OCI-LY1 (cell line): Measurements from ENCODE around the gene IFITM10.
A peak's percentile ranks its signal among the peaks of the same experiment; 100 is the strongest.

ENCODE experiments used
- H2AFZ ChIP-seq: fragments of 200-600 bp; sonication (generic), shearing (Covaris generic); 2 replicates; pipeline ENCODE4 v1.6.0; 2014; ENCODE audit warnings: antibody characterized with exemption, mild to moderate bottlenecking, low read length
- H3F3A ChIP-seq: fragments of 200-600 bp; sonication (generic), shearing (Covaris generic); 2 replicates; pipeline ENCODE4 v1.6.0; 2014; ENCODE audit warnings: mild to moderate bottlenecking, antibody characterized with exemption, low read length, moderate library complexity; ENCODE audit not compliant: insufficient read depth
- H3K27ac ChIP-seq: fragments of 200-600 bp; sonication (generic); 2 replicates; pipeline ENCODE4 v1.5.1; 2014; ENCODE audit warnings: low read length, mixed run types, mild to moderate bottlenecking, low read depth; ENCODE audit not compliant: poor library complexity, severe bottlenecking
- H3K27me3 ChIP-seq: fragments of 200-600 bp; sonication (generic); 2 replicates; pipeline ENCODE4 v1.6.0; 2014; ENCODE audit warnings: antibody characterized with exemption, mild to moderate bottlenecking, low read length, moderate library complexity; ENCODE audit not compliant: insufficient read depth
- H3K36me3 ChIP-seq: fragments of 200-600 bp; sonication (generic); 2 replicates; pipeline ENCODE4 v1.6.1; 2014; ENCODE audit warnings: mild to moderate bottlenecking, antibody characterized with exemption, low read length, moderate library complexity, mixed read lengths; ENCODE audit not compliant: insufficient read depth
- H3K4me1 ChIP-seq: fragments of 200-600 bp; sonication (generic); 2 replicates; pipeline ENCODE4 v1.5.1; 2014; ENCODE audit warnings: mild to moderate bottlenecking, low read length, moderate library complexity; ENCODE audit not compliant: insufficient read depth, severe bottlenecking
- H3K4me2 ChIP-seq: fragments of 200-600 bp; sonication (generic), shearing (Covaris generic); 2 replicates; pipeline ENCODE4 v1.6.1; 2014; ENCODE audit warnings: low read length
- H3K4me3 ChIP-seq: fragments of 200-600 bp; sonication (generic); 2 replicates; pipeline ENCODE4 v1.5.1; 2014; ENCODE audit warnings: low read length, low read depth, mild to moderate bottlenecking, mixed read lengths; ENCODE audit not compliant: poor library complexity, severe bottlenecking
- H3K79me2 ChIP-seq: fragments of 200-600 bp; shearing (Covaris generic); 2 replicates; pipeline ENCODE4 v1.6.1; 2016; ENCODE audit warnings: mixed run types, low read length, mixed read lengths; ENCODE audit not compliant: insufficient read depth
- H3K9ac ChIP-seq: fragments of 200-600 bp; sonication (generic), shearing (Covaris generic); 2 replicates; pipeline ENCODE4 v1.6.1; 2014; ENCODE audit warnings: mild to moderate bottlenecking, low read length, mixed read lengths
- H3K9me2 ChIP-seq: fragments of 200-600 bp; sonication (generic), shearing (Covaris generic); 2 replicates; pipeline ENCODE4 v1.6.1; 2014; ENCODE audit warnings: low read depth, mild to moderate bottlenecking, low read length, mixed read lengths
- H3K9me3 ChIP-seq: fragments of 200-600 bp; shearing (Covaris generic); 2 replicates; pipeline ENCODE4 v1.6.1; 2014; ENCODE audit warnings: low read length, mixed read lengths
- H4K20me1 ChIP-seq: fragments of 200-600 bp; sonication (generic), shearing (Covaris generic); 2 replicates; pipeline ENCODE4 v1.6.0; 2016; ENCODE audit warnings: mild to moderate bottlenecking, low read length; ENCODE audit not compliant: insufficient read depth
- EZH2 ChIP-seq: fragments of 200-600 bp; sonication (generic), shearing (Covaris generic); IDR thresholded peaks from 2 replicates; pipeline ENCODE4 v1.8.0; 2017; ENCODE audit warnings: borderline replicate concordance, mixed run types, mild to moderate bottlenecking, antibody characterized with exemption, low read length, moderate library complexity, mixed read lengths
- TF ChIP-seq, protein P1 (sequence below): fragments of 200-600 bp; sonication (generic), shearing (Covaris generic); IDR thresholded peaks from 2 replicates; pipeline ENCODE4 v1.5.1; 2017; ENCODE audit warnings: mild to moderate bottlenecking, antibody characterized with exemption, low read length, moderate library complexity, mixed read lengths

Gene IFITM10

DNA sequence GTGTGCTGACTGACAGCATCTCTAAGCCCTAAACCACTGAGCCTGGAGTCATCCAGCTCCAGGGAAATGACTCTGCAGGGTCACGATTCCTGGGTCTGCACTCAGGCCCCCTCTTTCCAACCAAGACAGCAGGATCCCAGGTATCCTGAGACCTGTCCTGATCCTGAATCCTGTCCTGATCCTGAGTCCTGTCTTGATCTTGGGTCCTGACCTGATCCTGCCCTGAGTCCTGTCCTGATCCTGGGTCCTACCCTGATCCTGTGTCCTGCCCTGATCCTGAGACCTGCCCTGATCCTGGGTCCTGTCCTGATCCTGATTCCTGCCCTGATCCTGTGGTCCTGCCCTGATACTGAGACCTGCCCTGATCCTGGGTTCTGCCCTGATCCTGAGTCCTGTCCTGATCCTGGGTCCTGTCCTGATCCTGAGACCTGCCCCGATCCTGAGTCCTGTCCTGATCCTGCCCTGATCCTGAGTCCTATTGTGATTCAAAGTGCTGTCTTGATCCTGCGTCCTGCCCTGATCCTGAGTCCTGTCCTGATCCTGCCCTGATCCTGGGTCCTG lies 54.8 kb downstream of the IFITM10 start:
- H3K79me2 ChIP-seq, result no peaks in the 10 kb centered on the region
- TF ChIP-seq EZH2, result no peak
- TF ChIP-seq, protein P1, sequence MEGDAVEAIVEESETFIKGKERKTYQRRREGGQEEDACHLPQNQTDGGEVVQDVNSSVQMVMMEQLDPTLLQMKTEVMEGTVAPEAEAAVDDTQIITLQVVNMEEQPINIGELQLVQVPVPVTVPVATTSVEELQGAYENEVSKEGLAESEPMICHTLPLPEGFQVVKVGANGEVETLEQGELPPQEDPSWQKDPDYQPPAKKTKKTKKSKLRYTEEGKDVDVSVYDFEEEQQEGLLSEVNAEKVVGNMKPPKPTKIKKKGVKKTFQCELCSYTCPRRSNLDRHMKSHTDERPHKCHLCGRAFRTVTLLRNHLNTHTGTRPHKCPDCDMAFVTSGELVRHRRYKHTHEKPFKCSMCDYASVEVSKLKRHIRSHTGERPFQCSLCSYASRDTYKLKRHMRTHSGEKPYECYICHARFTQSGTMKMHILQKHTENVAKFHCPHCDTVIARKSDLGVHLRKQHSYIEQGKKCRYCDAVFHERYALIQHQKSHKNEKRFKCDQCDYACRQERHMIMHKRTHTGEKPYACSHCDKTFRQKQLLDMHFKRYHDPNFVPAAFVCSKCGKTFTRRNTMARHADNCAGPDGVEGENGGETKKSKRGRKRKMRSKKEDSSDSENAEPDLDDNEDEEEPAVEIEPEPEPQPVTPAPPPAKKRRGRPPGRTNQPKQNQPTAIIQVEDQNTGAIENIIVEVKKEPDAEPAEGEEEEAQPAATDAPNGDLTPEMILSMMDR, result no peak
- no peaks in the 10 kb centered on the region for H3K4me1 ChIP-seq
- H3K27ac ChIP-seq, result no peak overlapping the region
- H3K9me3 ChIP-seq, result no peaks in the 10 kb centered on the region
- H3K9me2 ChIP-seq, result no peaks in the 10 kb centered on the region
- no peaks in the 10 kb centered on the region for H4K20me1 ChIP-seq
- H3K4me3 ChIP-seq, result no peak overlapping the region
- no peaks in the 10 kb centered on the region for H3K27me3 ChIP-seq
- no peaks in the 10 kb centered on the region for H3K36me3 ChIP-seq
- H3F3A ChIP-seq, result no peaks in the 10 kb centered on the region
- no peak overlapping the region for H2AFZ ChIP-seq
- no peak overlapping the region for H3K4me2 ChIP-seq
- no peak overlapping the region for H3K9ac ChIP-seq

DNA sequence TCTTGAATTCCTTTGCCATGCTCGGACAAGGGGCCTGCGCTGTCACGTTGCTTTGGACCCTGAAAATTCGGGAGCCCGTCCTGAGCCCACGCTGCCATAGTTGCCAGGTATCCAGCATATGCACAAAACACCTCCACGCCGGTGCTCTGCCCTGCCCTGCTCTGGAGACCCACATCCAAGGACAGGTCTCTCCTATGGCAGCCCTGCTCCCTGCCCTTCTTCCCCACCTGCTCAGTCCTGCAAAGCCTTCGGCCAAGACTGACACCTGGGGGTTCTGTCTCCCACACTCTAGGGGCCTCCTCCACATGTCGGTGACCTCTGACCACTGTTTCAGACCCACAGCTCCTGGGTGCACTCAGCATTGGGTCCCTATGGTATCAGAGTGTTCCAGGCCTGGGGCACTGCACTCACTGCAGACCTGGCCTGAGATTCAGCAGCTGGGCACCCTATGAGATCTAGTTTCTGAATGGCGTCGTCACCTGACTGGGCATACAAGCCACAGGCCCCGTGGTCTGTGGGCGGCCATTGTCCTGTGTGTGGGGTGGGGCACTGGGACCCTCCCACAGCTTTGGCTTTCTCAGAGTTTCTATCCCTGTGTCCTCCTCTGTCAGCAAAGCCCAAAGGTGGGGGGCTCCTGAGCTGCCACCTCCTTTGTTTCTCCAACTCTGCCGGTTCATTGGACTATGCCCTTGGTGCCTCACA lies 55.4 kb downstream of the IFITM10 start:
- no peak overlapping the region for H3K4me3 ChIP-seq
- no peaks in the 10 kb centered on the region for H3K9me3 ChIP-seq
- H4K20me1 ChIP-seq, result no peaks in the 10 kb centered on the region
- no peak overlapping the region for H3K27ac ChIP-seq
- no peaks in the 10 kb centered on the region for H3F3A ChIP-seq
- H3K9me2 ChIP-seq, result no peaks in the 10 kb centered on the region
- H2AFZ ChIP-seq, result no peak overlapping the region
- no peaks in the 10 kb centered on the region for H3K36me3 ChIP-seq
- H3K4me2 ChIP-seq, result no peak overlapping the region
- H3K9ac ChIP-seq, result no peak overlapping the region
- H3K79me2 ChIP-seq, result no peaks in the 10 kb centered on the region
- no peaks in the 10 kb centered on the region for H3K4me1 ChIP-seq
- TF ChIP-seq, protein P1, result no peak
- no peak for TF ChIP-seq EZH2
- no peaks in the 10 kb centered on the region for H3K27me3 ChIP-seq

DNA sequence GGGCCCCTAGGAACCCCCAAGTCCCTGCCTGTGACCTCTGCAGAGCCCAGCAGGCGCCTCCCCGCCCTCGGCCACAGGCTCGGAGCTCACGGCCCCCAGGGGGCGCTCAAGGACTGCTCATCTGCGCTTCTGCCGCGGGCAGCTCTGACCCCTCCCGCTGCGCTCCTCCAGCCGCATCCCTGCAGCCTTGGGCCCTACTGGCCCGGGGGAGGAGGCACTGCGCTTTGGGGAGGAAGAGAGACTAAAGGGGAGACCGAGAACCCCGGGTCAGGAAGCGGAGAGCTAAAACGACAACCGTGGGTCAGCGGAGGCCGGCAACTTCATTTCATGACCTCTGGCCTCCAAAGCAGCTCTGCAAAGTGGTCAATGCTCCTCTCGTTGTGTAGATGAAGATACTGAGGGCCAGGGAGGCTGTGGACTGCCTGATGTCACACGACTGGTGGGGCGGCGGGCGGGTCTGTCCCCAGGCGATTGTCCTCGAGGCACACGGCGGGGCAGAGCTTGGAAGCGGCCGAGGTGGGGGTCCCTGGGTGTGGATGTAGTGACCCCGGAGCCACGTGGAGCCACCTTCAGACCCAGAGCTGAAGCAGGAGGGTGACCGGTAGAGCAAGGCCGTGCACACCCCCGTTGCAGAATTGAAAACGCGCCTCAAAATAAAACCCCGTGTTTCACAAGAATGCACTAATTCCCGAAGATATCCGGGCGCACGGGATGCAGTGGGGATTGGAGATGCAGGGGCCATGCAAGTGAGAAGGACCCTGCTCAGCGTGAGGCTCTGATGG lies 56.1 kb downstream of the IFITM10 start:
- Histone ChIP-seq H3K4me3 (no peak overlapping the region), H3K4me1 (no peaks in the 10 kb centered on the region), H3K9me2 (no peaks in the 10 kb centered on the region), H3K9ac (no peak overlapping the region), H3K4me2 (no peak overlapping the region), H3K9me3 (no peaks in the 10 kb centered on the region), H3K36me3 (no peaks in the 10 kb centered on the region), H3K27me3 (no peaks in the 10 kb centered on the region), H2AFZ (no peak overlapping the region), H4K20me1 (no peaks in the 10 kb centered on the region), H3K27ac (no peak overlapping the region), H3K79me2 (no peaks in the 10 kb centered on the region), H3F3A (no peaks in the 10 kb centered on the region)
- TF ChIP-seq EZH2, result no peak
- TF ChIP-seq, protein P1, result peak; percentile 77
